ENCODE results near the gene MIA2.
"Not testable (repeated sequence)": the region's sequence is repeated elsewhere in the genome, so short reads cannot be mapped to it uniquely, and the experiment has no call there.

Gene MIA2

DNA sequence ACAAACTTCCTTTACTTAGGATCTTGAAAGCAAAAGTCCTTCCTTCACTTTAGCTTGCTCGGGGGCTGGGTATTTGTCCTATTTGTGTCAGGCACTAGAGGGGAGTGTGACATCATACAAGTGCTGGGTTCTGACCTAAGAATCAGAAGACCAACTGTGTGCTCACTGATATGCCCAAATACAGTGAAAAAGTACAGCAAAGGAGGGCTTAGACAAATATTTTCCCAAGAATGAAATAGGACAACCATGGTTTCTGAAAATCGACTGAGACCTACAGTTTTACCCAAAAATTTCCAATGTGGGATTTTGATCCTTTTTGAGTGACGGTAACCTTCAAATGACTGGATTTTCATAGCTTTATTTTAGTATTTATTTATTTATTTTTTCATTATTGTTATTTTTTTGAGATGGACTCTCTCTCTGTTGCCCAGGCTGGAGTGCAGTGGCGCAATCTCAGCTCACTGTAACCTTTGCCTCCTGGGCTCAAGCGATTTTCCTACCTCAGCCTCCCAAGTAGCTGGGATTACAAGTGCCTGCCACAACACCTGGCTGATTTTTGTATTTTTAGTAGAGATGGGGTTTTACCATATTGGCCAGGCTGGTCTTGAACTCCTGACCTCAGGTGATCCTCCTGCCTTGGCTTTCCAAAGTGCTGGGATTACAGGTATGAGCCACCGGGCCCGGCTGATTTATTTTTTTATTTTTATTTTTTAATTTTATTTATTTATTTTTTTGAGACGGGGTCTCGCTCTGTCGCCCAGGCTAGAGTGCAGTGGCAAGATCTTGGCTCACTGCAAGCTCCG is 1.8 kb upstream of the MIA2 start:
- DNase-seq (ENCODE audit: low spot score); H3K4me3 ChIP-seq (ENCODE audit: severe bottlenecking); H3K27me3 ChIP-seq (ENCODE audit: insufficient read depth, poor library complexity, severe bottlenecking); H3K36me3 ChIP-seq (ENCODE audit: low read depth); H3K9me3 ChIP-seq (ENCODE audit: severe bottlenecking); H3K27ac ChIP-seq (ENCODE audit: poor library complexity, severe bottlenecking): not testable (repeated sequence)
- peaks cover 21% of the 10 kb centered on the region for H3K4me1 ChIP-seq (ENCODE audit: insufficient read depth, poor library complexity, severe bottlenecking)
- TF ChIP-seq, protein P1, sequence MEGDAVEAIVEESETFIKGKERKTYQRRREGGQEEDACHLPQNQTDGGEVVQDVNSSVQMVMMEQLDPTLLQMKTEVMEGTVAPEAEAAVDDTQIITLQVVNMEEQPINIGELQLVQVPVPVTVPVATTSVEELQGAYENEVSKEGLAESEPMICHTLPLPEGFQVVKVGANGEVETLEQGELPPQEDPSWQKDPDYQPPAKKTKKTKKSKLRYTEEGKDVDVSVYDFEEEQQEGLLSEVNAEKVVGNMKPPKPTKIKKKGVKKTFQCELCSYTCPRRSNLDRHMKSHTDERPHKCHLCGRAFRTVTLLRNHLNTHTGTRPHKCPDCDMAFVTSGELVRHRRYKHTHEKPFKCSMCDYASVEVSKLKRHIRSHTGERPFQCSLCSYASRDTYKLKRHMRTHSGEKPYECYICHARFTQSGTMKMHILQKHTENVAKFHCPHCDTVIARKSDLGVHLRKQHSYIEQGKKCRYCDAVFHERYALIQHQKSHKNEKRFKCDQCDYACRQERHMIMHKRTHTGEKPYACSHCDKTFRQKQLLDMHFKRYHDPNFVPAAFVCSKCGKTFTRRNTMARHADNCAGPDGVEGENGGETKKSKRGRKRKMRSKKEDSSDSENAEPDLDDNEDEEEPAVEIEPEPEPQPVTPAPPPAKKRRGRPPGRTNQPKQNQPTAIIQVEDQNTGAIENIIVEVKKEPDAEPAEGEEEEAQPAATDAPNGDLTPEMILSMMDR (IDR thresholded peaks at IDR 0.05; ENCODE audit: poor library complexity, severe bottlenecking), result peak; percentile 56
- ATAC-seq (ENCODE audit: low read depth), result peak; percentile 73

DNA sequence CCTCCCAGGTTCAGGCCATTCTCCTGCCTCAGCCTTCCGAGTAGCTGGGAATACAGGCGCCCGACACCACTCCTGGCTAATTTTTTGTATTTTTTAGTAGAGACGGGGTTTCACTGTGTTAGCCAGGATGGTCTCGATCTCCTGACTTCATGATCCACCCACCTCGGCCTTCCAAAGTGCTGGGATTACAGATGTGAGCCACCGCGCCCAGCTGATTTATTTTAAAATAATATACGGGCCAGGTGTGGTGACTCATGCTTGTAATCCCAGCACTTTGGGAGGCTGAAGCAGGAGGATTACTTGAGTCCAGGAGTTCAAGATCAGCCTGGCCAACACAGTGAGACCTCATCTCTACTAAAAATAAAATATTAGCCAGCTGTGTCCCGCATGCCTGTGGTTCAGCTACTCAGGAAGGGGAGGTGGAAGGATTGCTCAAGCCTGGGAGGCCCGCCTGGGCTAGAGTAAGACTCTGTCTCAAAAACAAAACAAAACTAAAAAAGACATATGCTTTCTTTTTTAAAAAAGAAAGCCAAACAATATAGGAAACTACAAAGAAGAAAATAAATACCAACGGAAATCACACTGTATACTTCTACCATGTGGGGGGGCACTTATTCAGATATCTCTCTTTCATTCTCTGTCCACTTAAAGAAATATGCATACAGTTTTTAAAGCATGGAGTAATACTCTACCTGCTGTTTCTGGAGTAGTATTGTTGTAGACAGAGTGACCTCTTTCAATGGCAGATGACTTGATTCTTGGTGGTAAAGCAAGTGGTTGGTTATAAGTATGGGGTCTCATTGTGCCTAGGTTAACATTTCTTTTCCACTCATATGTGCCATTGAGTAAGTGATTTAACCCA is 930 bp upstream of the MIA2 start:
- Histone ChIP-seq H3K4me3 (ENCODE audit: severe bottlenecking) (no peak overlapping the region), H3K9me3 (ENCODE audit: severe bottlenecking) (no peaks in the 10 kb centered on the region), H3K27ac (ENCODE audit: poor library complexity, severe bottlenecking) (no peak overlapping the region), H3K4me1 (ENCODE audit: insufficient read depth, poor library complexity, severe bottlenecking) (peaks cover 21% of the 10 kb centered on the region), H3K36me3 (ENCODE audit: low read depth) (no peaks in the 10 kb centered on the region), H3K27me3 (ENCODE audit: insufficient read depth, poor library complexity, severe bottlenecking) (no peaks in the 10 kb centered on the region)
- DNase-seq (ENCODE audit: low spot score) (no peak), ATAC-seq (ENCODE audit: low read depth) (peak; percentile 61)
- TF ChIP-seq, protein P1 (IDR thresholded peaks at IDR 0.05; ENCODE audit: poor library complexity, severe bottlenecking), result no peak

DNA sequence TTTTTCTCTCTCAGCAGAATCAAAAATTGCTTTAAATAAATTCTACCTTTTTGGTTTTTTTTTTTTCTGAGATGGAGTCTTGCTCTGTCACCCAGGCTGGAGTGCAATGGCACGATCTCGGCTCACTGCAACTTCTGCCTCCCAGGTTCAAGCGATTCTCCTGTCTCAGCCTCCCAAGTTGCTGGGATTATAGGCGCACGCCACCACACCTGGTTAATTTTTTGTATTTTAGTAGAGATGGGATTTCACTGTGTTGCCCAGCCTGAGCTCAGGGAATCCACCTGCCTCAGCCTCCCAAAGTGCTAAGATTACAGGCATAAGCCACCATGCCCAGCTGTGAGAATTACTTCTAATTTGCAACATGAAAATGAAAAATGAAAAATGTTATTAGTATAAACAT is 1.3 kb downstream of the MIA2 start:
- H3K27me3 ChIP-seq (ENCODE audit: insufficient read depth, poor library complexity, severe bottlenecking); H3K36me3 ChIP-seq (ENCODE audit: low read depth); ATAC-seq (ENCODE audit: low read depth); DNase-seq (ENCODE audit: low spot score); H3K4me3 ChIP-seq (ENCODE audit: severe bottlenecking); H3K9me3 ChIP-seq (ENCODE audit: severe bottlenecking); H3K27ac ChIP-seq (ENCODE audit: poor library complexity, severe bottlenecking): not testable (repeated sequence)
- H3K4me1 ChIP-seq (ENCODE audit: insufficient read depth, poor library complexity, severe bottlenecking), result peaks cover 21% of the 10 kb centered on the region

DNA sequence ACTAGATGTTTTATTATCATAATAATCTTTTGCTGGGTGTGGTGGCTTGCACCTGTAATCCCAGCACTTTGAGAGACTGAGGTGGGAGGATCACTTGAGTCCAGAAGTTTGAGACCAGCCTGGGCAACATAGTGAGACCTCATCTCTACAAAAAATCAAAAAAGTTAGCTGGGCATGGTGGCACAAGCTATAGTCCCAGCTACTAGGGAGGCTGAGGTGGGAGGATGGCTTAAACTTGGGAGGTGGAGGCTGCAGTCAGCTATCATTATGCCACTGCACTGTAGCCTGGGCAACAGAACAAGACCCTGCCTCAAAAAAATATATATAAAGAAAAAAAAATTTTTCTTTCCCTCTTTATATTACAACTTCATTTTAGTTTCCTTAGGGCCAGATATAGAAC is 1.8 kb downstream of the MIA2 start:
- not testable (repeated sequence) for H3K27ac ChIP-seq (ENCODE audit: poor library complexity, severe bottlenecking); DNase-seq (ENCODE audit: low spot score); H3K4me3 ChIP-seq (ENCODE audit: severe bottlenecking); H3K27me3 ChIP-seq (ENCODE audit: insufficient read depth, poor library complexity, severe bottlenecking); H3K9me3 ChIP-seq (ENCODE audit: severe bottlenecking); H3K36me3 ChIP-seq (ENCODE audit: low read depth); ATAC-seq (ENCODE audit: low read depth)
- H3K4me1 ChIP-seq (ENCODE audit: insufficient read depth, poor library complexity, severe bottlenecking), result peaks cover 21% of the 10 kb centered on the region

DNA sequence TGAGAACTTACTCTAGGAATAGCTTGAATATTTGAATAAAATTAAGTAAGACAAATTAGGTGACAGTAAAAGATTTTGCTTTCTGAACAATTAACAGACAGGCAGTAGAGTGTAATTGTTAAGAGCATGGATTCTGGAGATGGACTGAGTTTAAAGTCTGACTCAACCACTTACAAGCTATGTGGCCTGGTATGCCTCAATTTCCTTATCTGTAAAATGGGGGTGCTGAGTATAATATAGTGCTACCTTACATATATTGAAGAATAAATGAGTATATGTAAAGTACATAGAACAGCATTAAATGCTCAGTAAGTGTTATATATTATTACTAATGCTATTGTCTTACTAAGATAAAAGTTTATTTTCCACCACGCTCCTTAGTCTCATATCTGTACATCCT is 7.1 kb downstream of the MIA2 start:
- H3K27me3 ChIP-seq (ENCODE audit: insufficient read depth, poor library complexity, severe bottlenecking), result no peaks in the 10 kb centered on the region
- H3K27ac ChIP-seq (ENCODE audit: poor library complexity, severe bottlenecking), result no peak overlapping the region
- TF ChIP-seq, protein P1 (IDR thresholded peaks at IDR 0.05; ENCODE audit: poor library complexity, severe bottlenecking), result no peak
- DNase-seq (ENCODE audit: low spot score), result no peak
- no peak for ATAC-seq (ENCODE audit: low read depth)
- H3K9me3 ChIP-seq (ENCODE audit: severe bottlenecking), result no peaks in the 10 kb centered on the region
- H3K4me3 ChIP-seq (ENCODE audit: severe bottlenecking), result no peak overlapping the region
- no peaks in the 10 kb centered on the region for H3K4me1 ChIP-seq (ENCODE audit: insufficient read depth, poor library complexity, severe bottlenecking)
- no peaks in the 10 kb centered on the region for H3K36me3 ChIP-seq (ENCODE audit: low read depth)

All from RWPE2 (cell line).